ENCODE results near the gene KCND2.

DNA sequence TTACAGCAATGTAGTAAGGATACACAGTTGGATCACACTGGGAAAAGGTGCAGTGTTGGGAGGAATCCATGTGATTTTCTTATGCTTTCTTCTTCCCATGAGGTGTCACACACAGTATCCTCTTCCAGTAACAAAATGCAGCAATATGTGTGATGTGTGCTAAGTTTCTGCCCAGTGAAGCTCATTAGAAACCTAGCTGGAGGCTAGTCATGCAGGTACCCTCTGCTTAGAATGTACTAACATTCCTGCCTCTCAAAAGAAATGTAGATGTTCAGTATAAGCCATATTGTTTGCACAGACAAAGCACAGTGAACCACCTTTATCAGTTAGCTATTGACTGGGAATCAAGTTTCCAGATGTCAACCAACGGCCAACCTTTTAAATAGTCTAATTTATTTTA, 12.9 kb upstream of the KCND2 start:
- TF ChIP-seq EP300 (IDR thresholded peaks at IDR 0.05; ENCODE audit: borderline replicate concordance) = no peak
- no peak for TF ChIP-seq YY1 (IDR thresholded peaks at IDR 0.05; ENCODE audit: low read depth)
- no peak for TF ChIP-seq FOXM1 (IDR thresholded peaks at IDR 0.05; ENCODE audit: borderline replicate concordance, low read depth)
- no peak for TF ChIP-seq CEBPB (IDR thresholded peaks at IDR 0.05)
